GM12865 (cell line): ENCODE measurements around the gene CCL21.
"Not testable (repeated sequence)": the region's sequence is repeated elsewhere in the genome, so short reads cannot be mapped to it uniquely, and the experiment has no call there.

Experiments used
- DNase-seq: peaks from one replicate; pipeline ENCODE4 v3.0.0; 2010; ENCODE audit warnings: low read depth
- H3K4me3 ChIP-seq: 2 replicates; pipeline ENCODE4 v1.5.1; 2011; ENCODE audit warnings: mild to moderate bottlenecking, low read depth, low read length, control low read depth
- CTCF ChIP-seq: IDR thresholded peaks from 2 replicates; pipeline ENCODE4 v1.5.1; 2011; ENCODE audit warnings: low read length, control low read depth, low read depth, inconsistent platforms; ENCODE audit not compliant: insufficient read depth; ENCODE audit errors: missing control alignments

Gene CCL21, protein sequence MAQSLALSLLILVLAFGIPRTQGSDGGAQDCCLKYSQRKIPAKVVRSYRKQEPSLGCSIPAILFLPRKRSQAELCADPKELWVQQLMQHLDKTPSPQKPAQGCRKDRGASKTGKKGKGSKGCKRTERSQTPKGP

GRCh38 chr9:34710023-34710422, at the start of gene CCL21:
Gene CCL21, minus strand, starts transcription at chr9:34710136. Its CDS starts 70 bp downstream, at chr9:34710066.
- H3K4me3 ChIP-seq = no peak within 1 kb of the TSS
- no peak for TF ChIP-seq CTCF
- no peak for DNase-seq

- no peak for TF ChIP-seq CTCF
- H3K4me3 ChIP-seq = no peak overlapping the region
- no peak for DNase-seq
Observed at GRCh38 chr9:34759432-34760134, 49.6 kb upstream of the CCL21 start.

GRCh38 chr9:34750320-34750719, 40.4 kb upstream of the CCL21 start:
- DNase-seq, H3K4me3 ChIP-seq: not testable (repeated sequence)

DNA sequence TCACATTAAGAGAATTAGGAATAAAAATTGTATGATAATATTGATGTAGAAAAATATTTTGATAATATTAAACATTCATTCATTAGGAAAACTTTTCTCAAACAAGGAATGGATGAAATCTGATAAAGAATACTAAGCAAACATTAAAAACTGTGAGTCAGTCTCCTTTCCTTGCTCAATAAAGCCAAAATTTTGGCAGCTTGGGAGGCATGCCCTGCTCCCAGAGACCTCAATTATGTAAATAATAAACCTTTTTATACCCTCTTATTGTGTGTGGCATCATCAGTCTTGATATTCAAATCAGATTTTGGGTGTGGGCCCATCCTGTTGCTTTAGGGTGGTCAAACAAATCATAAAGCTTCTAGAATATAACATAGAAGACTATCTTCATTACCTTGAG, 36.6 kb upstream of the CCL21 start:
- TF ChIP-seq CTCF = no peak
- no peak for DNase-seq

DNA sequence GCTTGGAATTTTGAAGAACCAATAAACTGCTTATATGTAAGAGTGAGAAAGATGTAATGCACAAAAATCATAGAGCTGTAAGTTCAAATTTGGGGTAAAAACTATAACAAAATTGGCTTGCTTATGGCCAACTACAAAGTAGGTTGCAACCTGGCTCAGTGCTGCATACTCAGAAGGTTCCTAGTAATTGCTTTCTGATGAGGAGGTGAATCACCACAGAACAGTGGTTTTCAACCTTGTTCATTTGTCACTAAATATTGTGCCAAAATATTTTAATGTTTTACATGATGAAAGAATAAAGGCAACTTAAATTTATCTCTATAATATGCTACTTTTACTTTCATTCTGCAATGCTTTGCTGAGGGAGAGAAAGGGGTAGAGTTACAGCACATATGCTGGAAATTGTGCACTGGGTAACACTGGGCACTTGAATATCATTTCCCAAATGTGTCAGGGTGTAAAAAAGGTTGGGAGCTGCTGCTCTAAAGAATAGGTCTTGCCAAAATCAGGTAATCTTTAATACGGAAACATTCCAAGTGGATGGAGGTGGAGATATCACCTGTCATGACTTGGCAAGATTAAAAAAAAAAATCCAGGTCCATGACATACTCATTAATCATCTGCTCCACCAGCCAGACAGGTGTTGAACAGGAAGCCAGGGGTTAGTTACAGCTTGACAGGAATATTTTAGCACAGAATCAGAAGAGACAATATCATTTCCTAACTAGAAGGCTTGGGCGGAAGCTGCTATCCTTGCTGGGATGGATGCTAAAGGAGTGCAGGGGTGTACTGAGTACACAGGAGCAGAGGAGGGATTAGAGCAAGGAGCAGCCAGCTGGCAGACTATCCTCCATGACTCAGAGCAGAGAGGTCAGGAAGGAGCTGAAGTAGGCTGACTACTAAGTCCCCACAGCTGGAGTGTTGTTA, 34.6 kb upstream of the CCL21 start:
- no peak overlapping the region for H3K4me3 ChIP-seq
- DNase-seq = no peak
- TF ChIP-seq CTCF = no peak

More for the DNA sequence above, 36.6 kb upstream of the CCL21 start:
- no peak overlapping the region for H3K4me3 ChIP-seq

- H3K4me3 ChIP-seq = no peak overlapping the region
- no peak for TF ChIP-seq CTCF
- DNase-seq = no peak
Observed at GRCh38 chr9:34742710-34743109, 32.8 kb upstream of the CCL21 start.

DNA sequence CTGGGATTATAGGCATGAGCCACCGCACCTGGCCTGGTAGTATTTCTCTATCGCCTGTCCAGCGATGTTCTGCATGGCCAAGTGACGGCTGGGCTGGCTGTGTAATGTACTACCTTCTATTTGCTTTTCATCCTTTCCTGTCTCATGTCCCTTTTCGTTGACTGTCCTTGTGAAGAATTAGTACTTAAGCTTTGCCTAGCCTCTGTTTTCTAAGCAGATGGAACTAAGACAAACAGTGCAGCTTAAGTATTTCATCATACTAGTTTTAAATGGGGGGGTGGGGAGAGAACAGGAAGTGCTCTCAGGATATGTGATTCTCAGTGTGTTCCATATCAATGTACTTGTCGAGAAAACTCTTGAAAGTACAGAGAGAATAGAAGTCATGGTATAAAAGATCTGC, 31.7 kb upstream of the CCL21 start:
- no peak for TF ChIP-seq CTCF
- no peak overlapping the region for H3K4me3 ChIP-seq
- DNase-seq = no peak

GRCh38 chr9:34740176-34740575, 30.2 kb upstream of the CCL21 start:
- DNase-seq, H3K4me3 ChIP-seq: not testable (repeated sequence)
